Lower leg skin (tissue), 3 donors: ENCODE measurements around the gene KICS2.

Experiments used
- CTCF ChIP-seq, 3 donors: fragments of 450-650 bp; IDR thresholded peaks; one replicate each; pipeline ENCODE4 v1.5.1; 2016; ENCODE audit warnings: antibody characterized with exemption in 3 of 3, mild to moderate bottlenecking in 3 of 3, moderate library complexity in 2 of 3
- POLR2A ChIP-seq, 2 donors: fragments of 450-650 bp; IDR thresholded peaks; one replicate each; pipeline ENCODE4 v1.6.1; 2016 to 2017; ENCODE audit warnings: antibody characterized with exemption in 2 of 2, mild to moderate bottlenecking in 1 of 2, moderate library complexity in 1 of 2

- no peak for TF ChIP-seq POLR2A (IDR thresholded peaks at IDR 0.05)
- TF ChIP-seq CTCF (IDR thresholded peaks at IDR 0.05): no peak
Measured at GRCh38 chr12:64258576-64258975, 36.5 kb upstream of the KICS2 start.
